GM06990 (cell line): Measurements from ENCODE around the gene VDAC1.

Experiments used
- DNase-seq: peaks from one replicate; pipeline ENCODE4 v3.0.0-alpha.2; 2011; ENCODE audit not compliant: insufficient read length; ENCODE audit errors: extremely low read depth
- H3K27me3 ChIP-seq: replicated peaks from 2 replicates; pipeline ENCODE4 v1.6.0; 2011; ENCODE audit warnings: low read length; ENCODE audit not compliant: control insufficient read depth, insufficient read depth
- H3K36me3 ChIP-seq: 2 replicates; pipeline ENCODE4 v1.5.1; 2011; ENCODE audit warnings: low read length; ENCODE audit not compliant: control insufficient read depth, insufficient read depth
- H3K4me3 ChIP-seq: replicated peaks from 2 replicates; pipeline ENCODE4 v1.5.1; 2011; ENCODE audit warnings: low read depth, mild to moderate bottlenecking, control low read depth, low read length
- CTCF ChIP-seq: IDR thresholded peaks from 2 replicates; pipeline ENCODE4 v1.5.1; 2011; ENCODE audit warnings: low read length, control low read depth, mild to moderate bottlenecking, inconsistent platforms; ENCODE audit not compliant: insufficient read depth, poor library complexity, severe bottlenecking

Gene VDAC1

GRCh38 chr5:134027288-134027615 lies 22.5 kb upstream of the VDAC1 start:
- DNase-seq: no peak
- Histone ChIP-seq H3K36me3 (no peaks in the 10 kb centered on the region), H3K4me3 (no peak overlapping the region), H3K27me3 (no peaks in the 10 kb centered on the region)
- no peak for TF ChIP-seq CTCF

GRCh38 chr5:134026521-134027287 lies 21.9 kb upstream of the VDAC1 start:
- no peak for DNase-seq
- peak; percentile 79 for TF ChIP-seq CTCF
- Histone ChIP-seq H3K4me3 (no peak overlapping the region), H3K36me3 (no peaks in the 10 kb centered on the region), H3K27me3 (no peaks in the 10 kb centered on the region)

- no peaks in the 10 kb centered on the region for H3K36me3 ChIP-seq
- no peak overlapping the region for H3K4me3 ChIP-seq
- H3K27me3 ChIP-seq: no peaks in the 10 kb centered on the region
- DNase-seq: no peak
- TF ChIP-seq CTCF: no peak
Observed at GRCh38 chr5:134025786-134026185, 21.0 kb upstream of the VDAC1 start.

- Histone ChIP-seq H3K4me3 (no peak overlapping the region), H3K36me3 (no peaks in the 10 kb centered on the region), H3K27me3 (no peaks in the 10 kb centered on the region)
- TF ChIP-seq CTCF: no peak
- no peak for DNase-seq
Observed at GRCh38 chr5:134024811-134025210, 20.0 kb upstream of the VDAC1 start.

GRCh38 chr5:134022333-134022732 lies 17.6 kb upstream of the VDAC1 start:
- Histone ChIP-seq H3K27me3 (no peaks in the 10 kb centered on the region), H3K36me3 (no peaks in the 10 kb centered on the region), H3K4me3 (no peak overlapping the region)
- DNase-seq: no peak
- TF ChIP-seq CTCF: no peak

- TF ChIP-seq CTCF: no peak
- DNase-seq: no peak
- H3K4me3 ChIP-seq: no peak overlapping the region
- no peaks in the 10 kb centered on the region; the same call in 1 of the 2 replicates for H3K27me3 ChIP-seq
- no peaks in the 10 kb centered on the region for H3K36me3 ChIP-seq
Observed at GRCh38 chr5:134020188-134020587, 15.4 kb upstream of the VDAC1 start.
